HG03060 (cell line): ENCODE measurements around the gene PHACTR3.
"Not testable (repeated sequence)": the region's sequence is repeated elsewhere in the genome, so short reads cannot be mapped to it uniquely, and the experiment has no call there.

Source experiments
- ATAC-seq: cut with Tn5 transposase; IDR thresholded peaks from one replicate; pipeline ENCODE4 v1.9.1; 2021; ENCODE audit warnings: low read depth, moderate number of reproducible peaks; ENCODE audit not compliant: unreplicated experiment

PHACTR3 gene

DNA sequence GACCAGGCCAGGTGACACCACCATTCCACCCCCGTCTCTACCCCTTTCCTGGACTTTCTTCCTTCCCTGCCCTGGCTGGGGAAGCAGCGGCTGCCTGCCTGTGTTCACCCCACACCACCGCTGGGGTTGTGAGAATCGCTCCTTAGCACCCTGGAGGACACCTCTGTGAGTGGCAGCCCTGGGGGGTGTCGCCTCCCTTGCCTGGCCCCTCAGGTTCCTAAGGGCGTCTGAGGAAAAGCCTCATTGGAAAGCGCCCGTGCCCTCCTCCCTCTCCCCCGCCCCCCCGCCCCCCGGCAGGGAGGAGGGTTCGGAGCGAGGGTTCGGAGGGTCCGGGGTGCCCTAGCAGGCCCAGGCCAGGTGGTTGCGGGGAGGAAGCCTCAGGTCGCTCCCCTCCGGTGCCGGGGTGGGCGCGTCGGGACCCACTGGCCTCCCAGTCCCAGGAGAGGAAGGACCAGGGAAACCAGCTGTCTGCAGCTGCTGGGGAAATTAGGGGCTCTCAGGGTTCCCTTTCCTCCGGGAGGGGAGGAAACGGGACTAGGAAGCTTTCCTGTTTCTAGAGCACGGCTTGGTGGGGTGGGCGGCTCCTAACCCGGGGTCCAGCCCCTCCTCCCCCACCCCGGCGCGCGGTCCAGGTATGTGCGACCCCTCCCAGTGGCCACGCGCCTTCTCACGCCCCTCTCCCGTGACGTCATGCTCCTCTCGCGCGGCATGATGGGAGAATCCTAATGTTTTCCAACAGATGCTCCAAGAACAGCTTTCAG, at the start of gene PHACTR3:
TSS of gene PHACTR3 (plus strand) at position 760 of the 761 bp plus-strand sequence. CDS start 475 bp downstream, outside the sequence.
- no peak for ATAC-seq

DNA sequence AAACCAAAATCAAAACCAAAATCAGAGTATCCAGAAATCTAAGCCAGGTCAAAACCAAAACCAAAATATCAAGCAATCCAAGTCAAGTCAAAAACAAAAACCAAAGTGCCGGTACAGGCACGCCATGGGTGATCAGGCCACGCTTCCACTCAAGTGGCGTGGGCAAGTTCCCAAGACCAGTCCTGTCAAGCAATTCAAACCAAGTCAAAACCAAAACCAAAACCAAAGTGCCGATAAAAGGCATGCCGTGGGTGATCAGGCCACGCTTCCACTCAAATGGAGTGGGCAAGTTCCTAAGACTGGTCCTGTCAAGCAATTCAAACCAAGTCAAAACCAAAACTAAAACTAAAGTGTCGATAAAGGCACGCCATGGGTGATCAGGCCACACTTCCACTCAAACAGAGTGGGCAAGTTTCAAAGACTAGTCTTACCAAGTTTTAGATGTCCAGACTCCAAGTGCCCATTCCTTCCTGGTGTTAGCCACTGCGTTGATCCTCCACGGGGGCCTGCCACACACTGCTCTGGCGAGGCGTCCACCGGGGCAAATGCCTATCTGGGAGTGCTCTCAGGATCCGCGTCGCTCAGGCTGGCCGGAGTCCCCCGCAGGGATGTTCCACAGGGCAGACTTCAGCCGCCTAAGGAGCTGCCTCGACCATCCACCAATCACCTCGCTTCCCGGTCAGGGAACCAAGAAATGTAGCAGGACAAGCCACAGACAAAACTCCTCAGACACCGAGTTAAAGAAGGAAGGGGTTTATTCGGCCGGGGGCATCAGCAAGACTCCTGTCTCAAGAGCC, 46.4 kb upstream of the PHACTR3 start:
- not testable (repeated sequence) for ATAC-seq

DNA sequence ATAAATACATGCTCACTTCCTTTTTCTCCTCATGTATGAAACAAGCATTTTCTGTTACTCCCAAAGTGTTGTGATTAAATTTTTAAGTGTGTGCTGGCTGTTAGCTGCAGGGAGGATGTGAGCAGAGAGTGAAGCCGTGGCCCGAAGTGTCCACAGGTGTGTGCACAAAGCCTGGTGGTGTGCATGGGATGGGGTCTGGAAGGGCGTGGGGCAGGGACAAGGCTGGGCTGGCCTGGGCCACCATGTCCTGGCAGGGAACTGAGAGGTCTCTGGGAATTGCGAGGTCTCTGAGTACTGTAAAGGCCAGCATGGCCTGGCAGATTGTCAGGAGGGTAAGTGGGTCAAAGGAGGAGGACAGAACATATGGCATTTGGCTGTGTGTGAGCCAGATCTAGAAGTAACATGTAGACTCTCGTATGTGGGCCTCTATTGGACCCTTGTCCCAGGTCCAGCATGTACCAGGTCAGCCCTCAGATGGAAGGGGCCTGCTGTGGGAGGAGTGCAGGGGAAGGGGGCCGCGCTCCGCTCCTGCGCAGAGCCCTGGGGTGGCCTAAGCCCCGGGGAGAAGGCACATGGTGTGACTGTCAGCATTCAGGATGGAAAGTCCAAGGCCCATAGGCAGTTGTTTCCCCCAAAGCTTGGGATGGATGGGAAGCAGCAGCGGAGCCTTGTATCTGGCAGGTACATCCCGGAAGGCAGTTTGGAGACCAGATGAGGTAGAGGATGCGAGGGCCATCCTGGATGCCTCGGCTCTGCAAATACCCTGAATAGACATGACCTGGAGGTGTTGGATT, 45.1 kb upstream of the PHACTR3 start:
- no peak for ATAC-seq

DNA sequence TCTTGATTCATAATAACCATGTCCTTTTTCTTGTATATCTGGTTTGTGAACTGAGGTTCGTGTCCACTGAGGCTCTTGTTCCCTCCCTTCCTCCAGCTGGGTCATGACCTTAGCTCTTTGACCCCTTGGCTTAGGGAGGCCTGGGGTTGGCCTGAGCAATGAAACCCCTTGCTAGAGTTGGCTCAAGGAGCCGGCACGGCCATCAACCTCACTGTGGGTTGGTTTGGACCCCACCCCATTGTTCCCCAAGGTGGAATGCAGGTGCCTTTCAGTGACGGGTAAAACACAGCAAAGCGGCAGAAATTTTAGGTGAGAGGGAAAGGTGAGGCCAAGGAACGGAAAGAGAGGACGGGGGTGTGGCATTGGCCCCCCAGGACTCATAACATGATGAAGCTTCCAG, 44.5 kb upstream of the PHACTR3 start:
- ATAC-seq: no peak

DNA sequence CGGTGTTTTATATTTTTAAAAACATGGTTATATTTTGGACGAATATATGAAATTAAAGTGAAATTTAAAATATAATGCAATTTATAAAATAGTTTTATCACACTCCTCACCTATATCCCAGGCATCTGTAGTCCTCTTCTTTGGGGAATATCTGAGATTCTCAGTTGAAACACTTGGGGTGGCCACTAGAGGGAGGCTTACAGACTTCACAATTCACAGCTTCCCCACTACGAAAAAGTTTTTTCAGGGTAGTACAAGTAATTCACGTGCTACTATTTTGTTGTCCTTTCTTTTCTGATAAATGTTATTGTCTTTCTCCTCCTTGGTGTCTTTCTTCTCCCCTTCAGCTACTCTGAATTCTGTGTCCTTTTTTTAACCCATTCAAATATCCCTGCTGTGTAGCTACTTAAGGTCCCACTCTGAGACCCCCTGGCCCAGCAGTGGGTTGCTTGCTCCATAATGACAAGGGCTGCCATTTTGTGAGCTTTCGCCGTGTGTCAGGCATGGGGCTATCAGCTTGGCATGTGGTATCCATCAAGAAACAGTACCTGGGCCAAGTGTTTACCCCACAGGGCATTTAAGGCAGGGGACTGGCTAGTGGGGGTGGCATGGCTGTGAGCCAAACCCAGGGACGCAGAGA, 43.6 kb upstream of the PHACTR3 start:
- no peak for ATAC-seq

DNA sequence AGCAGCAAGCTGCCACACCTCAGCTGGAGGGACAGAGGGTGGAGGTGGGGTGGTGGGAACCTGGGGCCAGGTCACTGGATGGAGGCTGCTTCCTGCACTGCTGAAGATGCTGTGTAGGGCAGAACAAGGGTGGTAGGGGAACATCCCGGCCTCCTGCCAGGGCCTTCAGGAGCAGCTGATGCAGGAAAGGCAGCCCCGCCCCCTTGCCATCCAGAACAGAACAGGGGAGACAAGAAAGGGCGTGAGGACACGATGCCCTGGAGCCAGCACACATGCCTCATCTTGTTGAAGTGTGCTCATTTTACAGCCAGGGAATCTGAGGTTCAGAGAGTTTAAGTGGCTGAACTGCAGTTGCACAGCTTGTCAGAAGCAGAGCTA, 43.1 kb upstream of the PHACTR3 start:
- ATAC-seq: no peak

DNA sequence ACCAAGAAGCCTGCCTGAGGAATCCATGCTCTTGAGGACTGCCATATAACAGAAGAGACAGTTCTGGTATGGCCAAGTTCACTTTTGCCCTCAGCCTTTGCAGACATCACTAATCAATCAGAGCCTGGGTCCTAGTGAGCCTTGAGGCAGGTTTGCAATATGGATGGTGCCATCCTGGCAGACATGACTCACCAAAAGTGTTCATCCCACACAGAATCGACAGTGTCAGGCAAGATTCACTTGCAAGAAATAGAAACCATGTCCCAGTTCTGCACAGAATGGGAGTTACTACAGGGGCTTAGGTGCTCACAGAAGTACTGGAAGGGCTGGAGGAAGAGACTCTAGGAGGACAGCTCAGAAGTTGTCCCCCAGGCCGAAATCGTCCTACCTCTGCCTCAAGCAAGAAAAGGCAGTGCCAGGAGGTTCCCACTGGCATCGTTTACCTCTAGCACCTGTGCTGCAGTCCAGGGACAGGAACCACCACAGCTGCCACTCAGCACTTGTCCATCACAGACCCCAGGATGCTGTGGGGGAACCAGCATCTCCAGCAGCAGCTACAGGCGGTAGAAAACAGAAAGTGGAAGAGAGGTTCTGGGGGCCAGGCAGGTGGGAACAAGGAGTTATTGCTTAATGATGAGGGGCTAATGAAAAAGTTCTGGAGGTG, 42.6 kb upstream of the PHACTR3 start:
- ATAC-seq: no peak

DNA sequence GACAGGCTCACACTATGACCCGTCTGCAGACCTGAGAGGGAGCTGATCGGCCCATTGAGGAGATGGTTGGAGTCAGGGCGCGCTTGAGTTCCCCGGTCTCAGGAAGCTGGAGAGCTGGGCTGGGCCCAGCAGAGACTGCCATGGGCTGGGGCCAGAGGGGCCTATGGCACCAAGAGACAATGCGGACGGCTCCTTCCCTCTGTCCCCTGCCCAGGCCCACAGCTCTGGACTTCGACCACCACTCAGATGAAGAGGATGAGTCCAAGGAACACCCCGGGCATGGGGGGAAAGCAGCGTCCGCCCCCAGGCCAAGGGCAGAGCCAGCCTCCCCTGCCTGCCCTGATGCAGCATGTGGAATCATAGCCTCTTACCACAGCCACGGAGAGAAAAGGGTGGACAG, 40.2 kb upstream of the PHACTR3 start:
- ATAC-seq: no peak

DNA sequence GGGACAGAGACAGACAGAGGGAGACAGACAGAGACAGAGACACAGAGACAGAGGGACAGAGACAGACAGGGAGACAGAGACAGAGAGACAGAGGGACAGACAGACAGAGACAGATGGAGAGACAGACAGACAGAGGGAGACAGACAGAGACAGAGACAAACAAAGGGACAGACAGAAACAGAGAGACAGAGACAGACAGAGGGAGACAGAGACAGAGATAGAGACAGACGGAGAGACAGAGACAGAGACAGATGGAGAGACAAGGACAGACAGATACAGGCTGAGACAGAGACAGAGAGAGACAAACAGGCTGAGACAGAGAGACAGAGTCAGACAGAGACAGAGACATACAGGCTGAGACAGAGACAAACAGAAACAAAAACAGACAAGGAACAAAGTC, 39.4 kb upstream of the PHACTR3 start:
- ATAC-seq: no peak

DNA sequence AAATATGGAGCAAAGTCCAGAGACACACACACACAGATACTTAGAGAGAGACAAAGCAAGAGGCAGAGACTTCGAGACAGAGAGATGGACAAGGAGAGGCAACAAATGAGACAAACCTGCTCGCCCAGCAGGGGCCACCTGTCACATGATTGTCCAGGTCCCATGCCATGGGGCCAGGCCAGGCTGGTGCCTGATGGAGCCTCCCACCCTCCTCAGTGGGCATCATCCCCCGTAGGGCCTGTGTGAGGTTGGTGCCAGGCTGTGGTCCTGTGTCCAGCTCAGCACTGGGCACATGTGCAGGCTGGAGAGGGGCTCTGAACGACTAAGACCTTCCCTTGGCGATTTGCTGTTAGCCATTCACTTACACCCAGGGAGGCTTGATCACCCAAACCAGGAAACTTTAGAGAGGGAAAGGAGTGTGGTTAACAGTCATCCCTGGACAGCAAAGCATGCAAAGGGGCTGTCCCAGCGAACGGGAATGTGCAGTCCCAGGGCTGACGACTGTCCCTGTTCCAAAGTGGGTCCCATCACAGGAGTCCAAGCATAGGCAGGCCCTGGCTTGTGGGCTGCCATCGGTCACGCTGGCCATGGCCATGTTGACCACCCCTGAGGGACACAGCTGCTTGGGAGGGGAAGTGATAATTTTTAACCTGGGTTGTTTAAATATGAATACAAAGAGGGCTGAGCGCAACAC, 38.4 kb upstream of the PHACTR3 start:
- no peak for ATAC-seq

DNA sequence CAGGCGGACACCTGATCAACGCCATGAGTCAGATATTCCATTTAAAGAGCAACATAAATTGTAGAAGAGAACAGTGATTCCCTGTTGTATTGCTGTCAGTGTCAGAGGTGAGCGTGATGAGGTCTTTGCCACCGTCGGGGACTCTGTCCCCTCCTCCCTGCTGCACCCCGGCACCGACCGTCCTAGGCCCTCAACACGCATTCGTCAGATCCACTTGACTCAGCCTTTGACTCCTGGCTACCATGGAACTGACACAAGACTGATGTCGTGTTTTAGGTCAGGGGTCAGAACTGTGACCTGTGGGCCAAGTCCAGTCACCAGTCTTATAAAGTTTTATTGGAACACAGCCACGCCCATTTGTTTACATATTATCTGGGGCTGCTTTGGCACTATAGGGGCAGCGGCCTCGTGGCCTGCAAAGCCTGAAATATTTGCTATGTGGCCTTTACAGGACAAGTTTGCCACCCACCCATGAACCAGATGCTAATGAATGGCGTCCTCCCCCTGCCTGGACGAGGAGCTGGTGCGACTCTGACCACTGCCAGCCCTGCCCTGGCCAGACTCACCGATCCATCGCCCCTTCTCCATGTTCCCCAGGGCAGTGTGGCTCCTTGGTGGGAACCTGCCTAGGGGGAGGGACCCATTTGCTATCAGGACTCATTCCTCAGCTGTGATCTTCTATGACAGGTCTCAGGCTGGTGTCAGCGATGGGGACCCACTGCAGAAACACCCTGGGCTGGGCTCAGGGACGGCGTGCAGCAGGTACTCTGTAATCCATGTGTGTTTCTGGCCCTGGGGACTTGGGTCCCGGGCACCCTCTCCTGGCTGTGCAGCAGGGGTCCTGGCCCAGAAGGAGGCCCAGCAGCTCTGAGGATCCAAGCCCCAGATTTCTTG, 37.5 kb upstream of the PHACTR3 start:
- ATAC-seq: no peak

DNA sequence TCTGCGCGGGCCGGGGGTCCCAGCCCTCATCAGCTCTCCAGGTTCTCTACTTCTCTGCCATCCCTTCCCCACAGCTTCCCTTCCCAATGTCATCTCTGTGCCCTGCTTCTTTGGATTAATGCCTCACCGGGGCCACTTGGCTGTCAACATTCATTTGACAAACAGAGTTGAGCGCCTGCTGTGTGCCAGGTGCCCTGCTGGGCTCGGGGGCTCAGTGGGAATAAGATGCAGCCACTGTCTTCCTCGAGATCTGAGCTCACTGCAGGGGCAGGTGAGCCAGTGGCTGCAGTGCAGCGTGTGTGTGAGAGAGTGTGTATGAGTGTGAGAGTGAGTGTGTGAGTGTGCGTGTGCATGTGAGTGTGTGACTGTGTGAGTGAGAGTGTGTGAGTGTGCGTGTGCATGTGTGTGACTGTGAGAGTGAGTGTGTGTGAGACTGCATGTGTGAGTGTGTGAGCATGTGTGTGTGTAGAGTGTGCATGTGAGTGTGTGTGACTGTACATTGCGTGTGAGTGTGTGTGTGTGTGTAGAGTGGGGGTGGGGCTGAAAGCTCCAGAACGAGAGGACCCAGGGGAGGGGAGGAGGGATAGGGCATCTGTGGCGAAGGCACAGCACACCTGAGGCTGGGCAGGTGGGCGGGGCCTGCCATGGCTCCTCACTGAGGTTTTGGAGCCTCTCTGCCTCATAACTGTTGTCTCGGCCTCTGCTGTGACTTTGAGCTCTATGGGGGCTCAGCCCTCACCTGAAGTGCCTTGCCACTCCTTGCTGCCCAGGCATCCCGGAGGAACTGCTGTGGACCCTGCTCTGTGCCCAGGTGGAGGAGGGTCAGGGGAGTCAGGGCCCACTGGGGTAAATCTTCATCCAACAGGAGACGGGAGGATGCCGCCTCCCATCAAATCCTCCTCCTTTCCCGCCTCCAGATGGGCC, 36.5 kb upstream of the PHACTR3 start:
- no peak for ATAC-seq

DNA sequence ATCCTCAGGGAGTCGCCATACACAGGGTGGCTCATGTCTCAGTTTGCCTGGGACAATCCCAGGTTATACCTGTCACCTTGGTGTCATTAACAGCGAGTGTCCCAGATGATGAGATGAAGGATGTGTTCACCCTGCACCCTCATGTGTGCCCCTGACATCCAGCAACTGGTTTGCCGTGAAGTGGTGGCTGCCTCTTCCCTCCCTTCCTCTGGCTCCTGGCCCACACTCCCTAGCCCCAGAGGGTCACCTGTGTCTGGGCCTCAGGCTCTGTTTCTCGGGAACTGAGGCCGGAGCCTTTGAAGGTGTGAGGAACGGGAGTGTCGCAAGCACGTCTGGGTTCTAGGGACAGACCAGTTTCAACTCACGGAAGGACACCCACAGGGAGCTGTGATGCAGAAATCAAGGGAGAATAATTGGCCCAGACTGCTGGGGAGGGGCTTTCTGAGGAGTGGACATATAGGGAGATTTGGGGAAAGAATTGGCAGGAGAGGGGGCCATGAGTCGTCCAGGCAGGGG, 35.8 kb upstream of the PHACTR3 start:
- ATAC-seq: no peak

DNA sequence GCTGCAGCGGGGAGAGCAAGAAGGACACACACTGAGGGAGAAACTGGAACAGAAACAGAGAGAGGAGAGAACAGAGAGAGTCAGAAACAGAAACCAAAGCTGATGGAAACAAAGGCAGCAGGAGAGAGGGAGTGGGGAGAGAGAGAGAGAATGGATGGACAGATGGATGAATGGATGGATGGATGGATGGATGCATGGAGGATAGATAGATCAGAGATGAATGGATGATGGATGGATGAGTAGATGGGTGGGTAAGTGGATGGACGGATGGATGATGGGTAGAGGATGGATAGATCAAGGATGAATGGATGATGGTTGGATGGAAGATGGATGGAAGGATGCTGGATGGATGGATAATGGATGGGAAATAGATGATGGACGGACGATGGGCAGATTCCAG, 35.0 kb upstream of the PHACTR3 start:
- no peak for ATAC-seq

DNA sequence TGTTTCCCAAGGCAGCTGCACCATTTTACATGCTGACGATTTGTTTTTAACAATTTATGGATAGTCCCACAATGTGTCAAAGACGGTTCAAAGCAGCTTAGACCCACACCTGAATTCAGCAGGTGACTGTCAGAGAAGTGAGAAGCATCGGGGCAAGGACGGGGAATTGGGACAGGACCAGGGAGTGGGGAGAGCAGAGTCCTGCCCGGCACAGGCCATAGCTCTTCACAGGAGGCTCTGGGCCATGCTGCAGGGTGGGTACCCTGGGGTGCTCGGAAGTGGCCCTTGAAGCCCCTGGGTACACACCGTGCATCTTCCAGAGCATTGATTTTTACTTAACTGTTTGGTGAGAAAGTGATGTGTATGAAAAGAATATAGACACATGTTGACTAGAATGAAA, 33.2 kb upstream of the PHACTR3 start:
- no peak for ATAC-seq

DNA sequence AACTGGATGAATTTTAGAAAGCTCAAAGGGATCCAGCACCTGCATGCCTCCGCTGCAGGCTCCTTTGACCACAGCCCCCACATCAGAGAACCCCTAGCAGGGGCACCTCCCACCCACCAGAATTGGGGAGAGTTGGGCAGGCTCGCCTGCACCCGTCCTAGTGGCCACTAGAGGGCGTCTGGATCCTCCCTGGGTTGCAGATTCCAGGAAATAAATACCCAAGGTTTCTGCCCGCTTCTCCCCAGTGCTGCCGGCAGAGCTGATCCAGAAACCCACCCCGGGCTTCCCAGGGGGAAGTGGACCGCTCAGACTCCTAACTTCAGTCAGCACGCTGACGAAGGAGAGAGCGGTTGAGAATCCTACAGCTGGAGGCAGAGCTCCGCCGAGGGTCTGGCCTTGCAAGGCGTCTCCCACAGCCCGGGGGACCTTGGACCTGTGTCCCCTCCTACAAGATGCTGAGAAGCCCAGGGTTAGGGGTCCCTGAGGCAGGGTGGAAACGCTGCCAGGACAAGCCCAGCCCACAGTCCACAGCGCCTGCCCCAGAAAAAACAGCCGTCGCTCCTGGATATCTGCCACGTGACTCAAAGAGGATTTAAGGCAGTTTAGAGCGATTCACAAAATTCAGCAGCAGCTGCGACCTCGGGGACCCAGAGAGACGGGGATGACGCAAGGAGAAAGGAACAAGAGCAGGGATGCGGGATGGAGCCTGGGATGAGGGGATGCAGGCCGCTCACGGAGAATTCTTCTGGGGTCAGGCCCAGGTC, 32.6 kb upstream of the PHACTR3 start:
- ATAC-seq: no peak

DNA sequence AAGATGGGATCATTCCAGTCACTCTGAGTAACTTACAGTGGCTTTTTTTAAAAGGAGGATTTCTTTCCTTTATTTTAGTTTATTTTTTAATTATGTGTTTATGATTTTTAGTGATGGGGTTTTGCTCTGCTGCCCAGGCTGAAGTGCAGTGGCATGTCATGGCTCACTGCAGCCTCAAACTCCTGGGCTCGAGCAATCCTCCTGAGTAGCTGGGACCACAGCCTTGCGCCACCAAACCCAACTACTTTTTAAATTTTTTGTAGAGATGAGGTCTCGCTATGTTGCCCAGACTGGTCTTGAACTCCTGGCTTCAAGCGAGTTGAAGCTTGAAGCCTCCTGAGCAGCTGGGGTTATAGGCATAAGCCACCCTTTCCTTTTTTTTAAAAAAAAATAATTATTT, 31.8 kb upstream of the PHACTR3 start:
- no peak for ATAC-seq
